ENCODE results near the gene RPS6KL1.

Gene RPS6KL1

GRCh38 chr14:74881431-74882102 lies 41.5 kb downstream of the RPS6KL1 start, which contains the start of gene DLST:
TSS of gene DLST (plus strand) at chr14:74881916. CDS start at chr14:74881954, 38 bp downstream.
- DNase-seq, result peak; percentile 77 to 78

GRCh38 chr14:74879427-74880182 lies 43.5 kb downstream of the RPS6KL1 start:
- DNase-seq, result no peak

GRCh38 chr14:74875941-74876913 lies 46.8 kb downstream of the RPS6KL1 start, which contains the start of gene PROX2:
TSS of gene PROX2 (minus strand) at chr14:74876145. CDS start at chr14:74863834, 12,311 bp downstream.
- no peak for DNase-seq

GRCh38 chr14:74875204-74875603 lies 47.9 kb downstream of the RPS6KL1 start:
- no peak for DNase-seq

DNA sequence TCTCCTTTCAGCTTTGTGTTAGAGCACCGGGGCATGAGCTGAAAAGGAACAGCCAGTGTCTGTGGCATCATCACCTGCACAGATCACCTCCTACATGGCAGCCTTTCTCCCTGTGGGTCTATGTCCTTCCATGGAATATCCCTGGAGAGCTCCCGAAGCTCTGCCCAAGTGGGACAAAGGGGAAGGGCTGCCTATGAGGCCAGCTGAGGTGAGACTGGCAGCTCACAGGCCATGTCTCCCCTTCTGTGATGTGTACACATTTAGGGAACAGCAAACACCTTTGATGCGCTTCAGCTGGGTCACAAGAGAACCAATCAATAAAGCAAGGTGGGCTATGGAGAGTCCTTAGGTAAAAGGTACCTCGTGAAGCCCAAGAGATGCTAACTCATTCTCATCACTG lies 51.2 kb downstream of the RPS6KL1 start:
- DNase-seq, result no peak

- no peak for DNase-seq
These were observed 54.3 kb downstream of the RPS6KL1 start for GRCh38 chr14:74868739-74869138.

DNA sequence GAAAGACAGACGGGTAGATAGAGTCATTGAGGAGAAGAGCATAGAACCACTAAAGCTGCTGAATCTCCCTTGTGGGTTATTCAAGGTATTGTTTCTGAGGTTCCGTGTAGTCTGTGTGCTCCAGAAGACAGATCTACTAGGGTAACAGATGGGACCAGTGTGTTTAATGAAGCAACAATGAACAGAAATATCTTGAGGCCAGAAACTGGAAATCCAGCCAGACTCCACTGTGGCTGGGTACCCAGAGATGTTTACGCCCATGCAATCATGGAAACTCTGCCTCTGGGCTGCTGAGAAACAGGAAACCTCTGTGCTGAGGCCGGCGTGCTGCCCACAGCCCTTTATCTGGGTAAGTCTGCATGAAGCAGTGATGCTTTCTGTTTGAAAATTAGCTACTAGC lies 55.4 kb downstream of the RPS6KL1 start:
- DNase-seq, result peak; percentile 35 to 47

GRCh38 chr14:74866708-74867389 lies 56.2 kb downstream of the RPS6KL1 start:
- DNase-seq, result no peak

DNA sequence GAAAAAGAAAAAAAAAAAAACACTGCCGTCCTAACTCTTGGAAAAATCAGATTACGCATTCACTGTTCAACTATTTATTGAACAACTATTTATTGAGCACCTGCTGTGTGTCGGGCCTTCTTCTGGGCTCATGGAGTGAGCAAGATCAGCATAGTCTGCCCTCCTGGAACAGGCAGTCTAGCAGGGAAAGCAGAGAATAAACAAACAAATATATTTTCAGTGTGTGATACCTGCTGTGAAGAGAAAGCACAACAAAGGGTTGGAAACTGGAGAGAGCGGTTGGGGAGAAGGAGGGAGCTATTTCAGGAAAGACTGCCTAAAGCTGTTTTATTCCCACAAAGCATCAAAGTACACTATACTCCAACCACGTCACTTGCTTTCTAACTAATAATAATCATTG lies 57.9 kb downstream of the RPS6KL1 start:
- DNase-seq, result no peak

DNA sequence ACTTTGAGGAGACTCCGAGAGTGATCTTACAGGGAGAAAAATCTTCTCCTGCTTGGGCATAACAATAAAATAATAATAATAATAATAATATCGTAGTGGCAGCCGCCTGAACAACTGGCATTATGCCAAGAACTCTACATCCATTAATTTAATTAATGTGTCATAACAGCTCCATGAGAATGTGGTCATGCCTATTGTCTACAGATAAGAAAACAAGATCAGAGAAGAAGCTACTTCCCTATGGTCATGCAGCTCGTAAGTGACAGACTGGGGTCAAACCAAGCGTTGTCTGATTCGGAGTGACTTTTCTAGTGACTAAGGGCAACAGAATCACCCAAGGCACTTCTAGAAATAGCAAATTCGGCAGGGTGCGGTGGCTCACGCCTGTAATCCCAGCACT lies 58.9 kb downstream of the RPS6KL1 start:
- DNase-seq, result no peak

DNA sequence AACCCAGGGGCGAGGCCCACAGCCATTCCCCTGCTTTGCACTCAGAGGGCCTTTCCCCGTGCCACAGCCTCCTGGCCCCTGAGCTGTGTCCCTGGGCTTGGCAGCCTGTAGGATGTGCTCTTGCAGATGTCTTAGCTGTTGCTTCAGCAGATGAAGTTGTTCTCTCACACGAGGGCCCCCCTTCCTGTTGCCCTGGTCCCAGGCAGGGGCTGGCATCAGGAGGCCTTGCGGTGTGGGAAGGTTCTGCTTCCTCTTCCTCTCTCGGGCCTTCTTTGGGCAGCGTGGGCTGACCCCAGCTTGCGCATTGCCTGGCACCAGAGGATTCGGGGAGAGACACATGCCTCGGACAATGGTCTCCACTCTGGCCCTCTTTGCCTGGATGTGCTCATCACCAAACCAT lies 59.8 kb downstream of the RPS6KL1 start:
- DNase-seq, result no peak

DNA sequence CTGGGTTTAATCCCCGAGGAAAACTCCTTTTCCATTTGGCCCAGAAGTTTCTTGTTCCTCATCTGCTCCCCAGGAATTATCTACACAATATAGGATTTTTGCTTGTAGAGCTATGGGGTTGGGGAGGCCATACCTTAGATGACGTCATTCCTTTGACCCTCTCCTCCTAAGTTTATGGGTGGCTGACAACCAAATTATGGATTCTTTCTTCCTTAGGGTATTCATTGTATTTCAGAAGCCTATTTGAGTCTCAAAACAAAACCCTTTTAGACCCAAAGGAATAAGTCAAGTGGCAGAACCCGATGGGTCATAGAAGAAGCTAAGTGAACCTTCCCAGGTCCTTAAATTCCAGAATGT lies 61.3 kb downstream of the RPS6KL1 start:
- DNase-seq, result no peak

- DNase-seq, result peak; percentile 91 to 96
These were observed 61.9 kb downstream of the RPS6KL1 start for GRCh38 chr14:74860899-74861733.

DNA sequence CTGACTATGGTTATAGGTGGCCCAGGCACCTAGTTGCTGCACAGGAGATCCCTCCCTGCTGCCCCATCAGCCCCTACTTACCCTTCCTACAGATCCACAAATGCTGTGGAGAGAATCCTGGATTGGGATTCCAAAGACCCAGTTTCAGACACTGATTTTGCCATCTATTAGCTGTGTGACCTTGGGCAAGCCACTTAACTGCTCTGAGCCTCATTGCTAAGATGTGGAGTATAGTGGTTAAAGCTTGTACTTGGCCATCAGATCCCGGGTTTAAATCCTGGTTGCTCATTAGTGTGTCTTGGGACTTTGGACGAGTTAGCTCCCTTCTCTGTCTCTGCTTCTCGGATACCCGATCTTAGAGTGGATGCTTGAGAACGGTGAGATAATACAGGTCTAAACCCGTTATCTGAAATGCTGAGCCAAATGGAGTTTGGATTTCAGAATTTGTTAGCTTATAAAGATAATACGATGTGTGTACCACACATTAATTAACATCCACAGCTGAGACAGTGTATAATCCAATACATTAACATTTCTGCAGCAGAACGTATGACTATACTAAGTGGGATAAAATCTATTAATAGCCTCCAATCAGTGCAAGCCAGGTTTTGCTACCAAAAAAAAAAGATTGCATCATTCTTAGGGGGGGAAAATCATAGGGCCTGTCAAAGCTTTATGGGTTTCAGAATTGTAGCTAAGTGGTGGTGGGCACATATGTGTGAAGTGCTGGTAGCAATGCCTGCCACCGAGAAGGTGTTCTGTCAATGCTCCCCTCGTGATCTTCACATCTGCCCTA lies 63.1 kb downstream of the RPS6KL1 start:
- no peak for DNase-seq

- no peak for DNase-seq
These were observed 65.0 kb downstream of the RPS6KL1 start for GRCh38 chr14:74858022-74858421.

- no peak for DNase-seq
These were observed 66.7 kb downstream of the RPS6KL1 start for GRCh38 chr14:74856366-74856765.

DNA sequence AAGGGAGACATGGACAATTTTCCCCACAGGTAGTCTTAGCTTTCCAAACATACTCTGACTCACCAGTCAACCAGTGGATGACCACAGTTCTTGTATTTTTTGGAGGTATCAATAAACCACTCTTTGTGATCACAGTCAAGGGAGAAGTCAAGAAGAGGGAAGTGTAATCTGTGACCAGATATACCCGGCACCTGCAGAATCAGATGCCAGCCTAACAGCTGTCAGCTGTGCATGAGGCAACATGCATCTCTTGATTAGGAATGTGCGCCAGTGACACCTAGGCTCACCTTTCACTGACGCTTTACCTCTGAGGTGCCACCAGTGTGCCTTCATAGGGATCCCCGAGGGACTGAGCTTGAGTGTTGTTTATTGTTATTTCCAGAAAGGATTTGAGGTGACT lies 67.1 kb downstream of the RPS6KL1 start:
- no peak for DNase-seq

GRCh38 chr14:74855021-74855420 lies 68.0 kb downstream of the RPS6KL1 start:
- DNase-seq, result no peak

Measured in activated CD4-positive, alpha-beta T cell treated with anti-CD3 and anti-CD28 coated beads, Interleukin-2, amount 50 U/mL, for 4 hours (primary cell).